OCI-LY7 (cell line): Measurements from ENCODE around the gene DMGDH. TPM values are rescaled to one million over a fixed set of nuclear protein-coding genes. Genes with fewer than 3 reads are reported as not detected.

Experiments
- BruUV-seq: library from RNA; stranded (reverse); fragments of 400-500 nt; replicated peaks from 2 replicates; lab custom pipeline; 2021; lab: Mats Ljungman, UMichigan
- CTCF ChIA-PET: fragments of 300-600 bp; sonication (Branson Sonifier 250); formaldehyde crosslinking; loops from one replicate; lab custom pipeline; 2022; ENCODE audit warnings: antibody characterized with exemption; ENCODE audit not compliant: unreplicated experiment; lab: Charles Lee
- POLR2A ChIA-PET: fragments of 300-600 bp; sonication (Branson Sonifier 250); formaldehyde crosslinking; loops from one replicate; lab custom pipeline; 2022; ENCODE audit warnings: antibody characterized with exemption; lab: Charles Lee
- DNase-seq: peaks from one replicate; pipeline ENCODE4 v3.0.0-alpha.2; 2015; ENCODE audit warnings: low spot score
- H2AFZ ChIP-seq: fragments of 200-600 bp; sonication (generic), shearing (Covaris generic); 2 replicates; pipeline ENCODE4 v1.6.1; 2014; ENCODE audit warnings: mild to moderate bottlenecking, antibody characterized with exemption, low read length, moderate library complexity
- H3K27ac ChIP-seq: fragments of 200-600 bp; sonication (generic); 2 replicates; pipeline ENCODE4 v1.5.1; 2014; ENCODE audit warnings: mixed run types, low read depth, mild to moderate bottlenecking, moderate library complexity, low read length, inconsistent platforms; ENCODE audit not compliant: poor library complexity, severe bottlenecking
- H3K36me3 ChIP-seq: fragments of 200-600 bp; sonication (generic); 2 replicates; pipeline ENCODE4 v1.6.1; 2014; ENCODE audit warnings: mild to moderate bottlenecking, antibody characterized with exemption, low read length, moderate library complexity, mixed read lengths; ENCODE audit not compliant: insufficient read depth
- H3K4me1 ChIP-seq: fragments of 200-600 bp; sonication (generic); 2 replicates; pipeline ENCODE4 v1.5.1; 2014; ENCODE audit warnings: mild to moderate bottlenecking, low read length; ENCODE audit not compliant: insufficient read depth, poor library complexity, severe bottlenecking
- H3K4me2 ChIP-seq: fragments of 200-600 bp; sonication (generic); 2 replicates; pipeline ENCODE4 v1.6.1; 2014; ENCODE audit warnings: mild to moderate bottlenecking, low read length
- H3K4me3 ChIP-seq: fragments of 200-600 bp; sonication (generic); 2 replicates; pipeline ENCODE4 v1.5.1; 2014; ENCODE audit warnings: mild to moderate bottlenecking, low read depth, low read length; ENCODE audit not compliant: poor library complexity, severe bottlenecking
- H3K79me2 ChIP-seq: fragments of 200-600 bp; sonication (generic); 2 replicates; pipeline ENCODE4 v1.6.1; 2016; ENCODE audit warnings: low read depth, mild to moderate bottlenecking, low read length, moderate library complexity, mixed read lengths; ENCODE audit not compliant: insufficient read depth
- H3K9me2 ChIP-seq: fragments of 200-600 bp; sonication (generic); 2 replicates; pipeline ENCODE4 v1.6.1; 2016; ENCODE audit warnings: mild to moderate bottlenecking, low read length, mixed read lengths; ENCODE audit not compliant: insufficient read depth
- H3K9me3 ChIP-seq: fragments of 200-600 bp; sonication (generic); 2 replicates; pipeline ENCODE4 v1.6.1; 2014; ENCODE audit warnings: mild to moderate bottlenecking, mixed run types, low read length, mixed read lengths
- H4K20me1 ChIP-seq: fragments of 200-600 bp; sonication (generic); 2 replicates; pipeline ENCODE4 v1.6.1; 2014; ENCODE audit warnings: mild to moderate bottlenecking, antibody characterized with exemption, low read length, moderate library complexity, mixed read lengths; ENCODE audit not compliant: insufficient read depth
- CTCF ChIP-seq: fragments of 200-600 bp; sonication (generic); conservative IDR thresholded peaks from 2 replicates; pipeline ENCODE4 v1.5.1; 2014; ENCODE audit warnings: mild to moderate bottlenecking, antibody characterized with exemption, low read length, moderate library complexity, mixed read lengths
- EZH2phosphoT487 ChIP-seq: fragments of 200-600 bp; sonication (generic); IDR thresholded peaks from 2 replicates; pipeline ENCODE4 v1.6.1; 2018; ENCODE audit warnings: low read depth, borderline replicate concordance, mild to moderate bottlenecking, mixed run types, antibody characterized with exemption, low read length, moderate library complexity, mixed read lengths
- intact Hi-C: fragments of 100-400 bp; cut with micrococcal nuclease; formaldehyde crosslinking; loops from one replicate; pipeline ENCODE4 v1.10.0; 2022; ENCODE audit not compliant: unreplicated experiment
- total RNA-seq, 2 experiments: library from RNA; depleted of rRNA in 1 of 2; stranded (reverse); fragments of >200 nt in 1 of 2; shearing (Covaris generic) in 1 of 2; gene quantifications; 2 replicates each; pipeline ENCODE4 v1.2.3, GENCODE V29; 2014 to 2022

Gene DMGDH
- total RNA-seq, 2 experiments from 2014 or later, result 1.5 TPM; not detected in 1

- no peaks in the 10 kb centered on the region for H3K79me2 ChIP-seq
- no peaks in the 10 kb centered on the region for H3K4me1 ChIP-seq
- H3K9me2 ChIP-seq, result no peaks in the 10 kb centered on the region
- CTCF ChIA-PET, result no interaction called here
- TF ChIP-seq CTCF (no peak), EZH2phosphoT487 (no peak)
- no peak overlapping the region for H3K4me2 ChIP-seq
- H3K27ac ChIP-seq, result no peak overlapping the region
- no peaks in the 10 kb centered on the region for H4K20me1 ChIP-seq
- POLR2A ChIA-PET, result interaction anchor here (0.6 to 0.8 kb wide), 2 partner anchors 111 to 413 kb away, joined by 3 to 4 read pairs; no protein-coding TSS in a partner anchor
- intact Hi-C loops, result no loop called here
- H3K9me3 ChIP-seq, result no peaks in the 10 kb centered on the region
- BruUV-seq, result no TSS peak
- DNase-seq, result peak; percentile 8
- H3K4me3 ChIP-seq, result no peak overlapping the region
- H2AFZ ChIP-seq, result no peak overlapping the region
- H3K36me3 ChIP-seq, result no peaks in the 10 kb centered on the region
Observed at GRCh38 chr5:79021753-79022152, 47.7 kb downstream of the DMGDH start.

- no peaks in the 10 kb centered on the region for H3K4me1 ChIP-seq
- TF ChIP-seq EZH2phosphoT487 (no peak), CTCF (peak; percentile 95)
- no peak overlapping the region for H3K4me3 ChIP-seq
- intact Hi-C loops, result no loop called here
- no TSS peak for BruUV-seq
- peak; percentile 60 for DNase-seq
- no peaks in the 10 kb centered on the region for H3K36me3 ChIP-seq
- no peaks in the 10 kb centered on the region for H3K79me2 ChIP-seq
- H2AFZ ChIP-seq, result no peak overlapping the region; the same call in 1 of the 2 replicates
- H3K4me2 ChIP-seq, result no peak overlapping the region
- H3K9me2 ChIP-seq, result no peaks in the 10 kb centered on the region
- ChIA-PET CTCF (no interaction called here), POLR2A (interaction anchor here (0.7 to 0.8 kb wide), 2 partner anchors 22 to 112 kb away, joined by 3 read pairs; no protein-coding TSS in a partner anchor)
- no peak overlapping the region for H3K27ac ChIP-seq
- H3K9me3 ChIP-seq, result no peaks in the 10 kb centered on the region
- no peaks in the 10 kb centered on the region for H4K20me1 ChIP-seq
Observed at GRCh38 chr5:79020861-79021561, 48.5 kb downstream of the DMGDH start.

GRCh38 chr5:79014631-79015030, 54.8 kb downstream of the DMGDH start:
- CTCF ChIA-PET, result no interaction called here

More at GRCh38 chr5:79014631-79015030, 54.8 kb downstream of the DMGDH start:
- DNase-seq, result no peak
- H3K9me3 ChIP-seq, result no peaks in the 10 kb centered on the region
- no peak overlapping the region for H2AFZ ChIP-seq
- intact Hi-C loops, result no loop called here
- no peaks in the 10 kb centered on the region for H3K79me2 ChIP-seq
- H3K4me3 ChIP-seq, result no peak overlapping the region
- H3K4me2 ChIP-seq, result no peak overlapping the region
- no peaks in the 10 kb centered on the region for H3K9me2 ChIP-seq
- no peaks in the 10 kb centered on the region for H3K36me3 ChIP-seq
- POLR2A ChIA-PET, result no interaction called here
- no peak for TF ChIP-seq CTCF
- no peak for TF ChIP-seq EZH2phosphoT487
- H3K27ac ChIP-seq, result no peak overlapping the region
- no TSS peak for BruUV-seq
- H3K4me1 ChIP-seq, result no peaks in the 10 kb centered on the region
- no peaks in the 10 kb centered on the region for H4K20me1 ChIP-seq
